PFSK-1 (cell line): ENCODE results near the gene TTI1.

Experiments
- POLR2AphosphoS5 ChIP-seq: IDR thresholded peaks from 2 replicates; pipeline ENCODE4 v1.6.1; 2012; ENCODE audit warnings: low read depth, mild to moderate bottlenecking, control low read depth, low read length, moderate library complexity
- SIN3A ChIP-seq: IDR thresholded peaks from 2 replicates; pipeline ENCODE4 v1.6.1; 2012; ENCODE audit warnings: mild to moderate bottlenecking, low read length, moderate library complexity, borderline replicate concordance; ENCODE audit not compliant: insufficient read depth
- TAF1 ChIP-seq: IDR thresholded peaks from 2 replicates; pipeline ENCODE4 v1.6.1; 2012; ENCODE audit warnings: low read length, control low read depth, borderline replicate concordance; ENCODE audit not compliant: insufficient read depth

- TF ChIP-seq SIN3A (no peak), POLR2AphosphoS5 (no peak), TAF1 (no peak)
These were observed 8.8 kb downstream of the TTI1 start for GRCh38 chr20:38024496-38024895.
